ENCODE results near the gene SLC15A4.

GRCh38 chr12:128814411-128815261 lies 9.1 kb downstream of the SLC15A4 start:
- TF ChIP-seq CTCF (IDR thresholded peaks at IDR 0.05) (no peak), POLR2A (IDR thresholded peaks at IDR 0.05) (no peak), POLR2AphosphoS5 (IDR thresholded peaks at IDR 0.05) (no peak), EP300 (IDR thresholded peaks at IDR 0.05) (no peak)

Measured in stomach (tissue), 4 donors.